Peyer's patch (tissue), 4 donors: ENCODE results near the gene FGF22.

ENCODE experiments used
- POLR2A ChIP-seq, 2 donors: fragments of 450-650 bp; IDR thresholded peaks; one replicate each; pipeline ENCODE4 v1.5.1; 2017; ENCODE audit warnings: antibody characterized with exemption in 2 of 2, mild to moderate bottlenecking in 2 of 2, moderate library complexity in 2 of 2
- TF ChIP-seq, protein P1 (sequence below), 6 experiments: fragments of 450-650 bp in 4 of 6; fragments of 200-600 bp in 2 of 6; sonication (generic) in 1 of 6; IDR thresholded peaks; one replicate each; pipeline ENCODE4 v1.5.1; 2017 to 2019; ENCODE audit warnings: antibody characterized with exemption in 6 of 6, mild to moderate bottlenecking in 3 of 6, moderate library complexity in 1 of 6

DNA sequence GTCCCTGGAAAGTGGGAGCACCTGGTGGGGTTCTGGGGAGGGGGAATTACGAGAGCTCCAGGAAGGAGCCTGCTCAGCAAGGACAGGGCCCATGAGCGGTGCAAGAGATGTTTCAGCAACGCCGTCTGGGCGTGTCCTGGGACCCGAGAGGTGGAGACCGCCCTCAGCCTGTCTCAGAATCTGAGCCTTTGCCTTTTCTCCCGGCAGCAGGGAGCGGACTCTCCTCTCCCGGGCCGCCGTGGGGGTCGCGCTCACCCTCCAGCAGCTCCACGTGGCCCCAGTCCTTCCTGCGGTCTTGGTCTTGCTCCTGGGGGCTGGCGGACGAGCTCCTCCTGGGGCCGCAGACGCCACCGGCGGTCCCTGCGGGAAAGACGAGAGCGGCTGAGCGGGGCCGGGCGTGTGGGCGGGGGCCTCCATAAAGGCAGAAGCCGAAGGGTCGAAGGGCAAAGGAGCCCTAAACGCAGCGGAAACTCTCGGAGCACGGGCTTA, 7.1 kb upstream of the FGF22 start:
- TF ChIP-seq, protein P1, sequence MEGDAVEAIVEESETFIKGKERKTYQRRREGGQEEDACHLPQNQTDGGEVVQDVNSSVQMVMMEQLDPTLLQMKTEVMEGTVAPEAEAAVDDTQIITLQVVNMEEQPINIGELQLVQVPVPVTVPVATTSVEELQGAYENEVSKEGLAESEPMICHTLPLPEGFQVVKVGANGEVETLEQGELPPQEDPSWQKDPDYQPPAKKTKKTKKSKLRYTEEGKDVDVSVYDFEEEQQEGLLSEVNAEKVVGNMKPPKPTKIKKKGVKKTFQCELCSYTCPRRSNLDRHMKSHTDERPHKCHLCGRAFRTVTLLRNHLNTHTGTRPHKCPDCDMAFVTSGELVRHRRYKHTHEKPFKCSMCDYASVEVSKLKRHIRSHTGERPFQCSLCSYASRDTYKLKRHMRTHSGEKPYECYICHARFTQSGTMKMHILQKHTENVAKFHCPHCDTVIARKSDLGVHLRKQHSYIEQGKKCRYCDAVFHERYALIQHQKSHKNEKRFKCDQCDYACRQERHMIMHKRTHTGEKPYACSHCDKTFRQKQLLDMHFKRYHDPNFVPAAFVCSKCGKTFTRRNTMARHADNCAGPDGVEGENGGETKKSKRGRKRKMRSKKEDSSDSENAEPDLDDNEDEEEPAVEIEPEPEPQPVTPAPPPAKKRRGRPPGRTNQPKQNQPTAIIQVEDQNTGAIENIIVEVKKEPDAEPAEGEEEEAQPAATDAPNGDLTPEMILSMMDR (IDR thresholded peaks at IDR 0.05) = no peak
- no peak for TF ChIP-seq POLR2A (IDR thresholded peaks at IDR 0.05)
